ENCODE data around the gene PCDHGA8.

Gene PCDHGA8

DNA sequence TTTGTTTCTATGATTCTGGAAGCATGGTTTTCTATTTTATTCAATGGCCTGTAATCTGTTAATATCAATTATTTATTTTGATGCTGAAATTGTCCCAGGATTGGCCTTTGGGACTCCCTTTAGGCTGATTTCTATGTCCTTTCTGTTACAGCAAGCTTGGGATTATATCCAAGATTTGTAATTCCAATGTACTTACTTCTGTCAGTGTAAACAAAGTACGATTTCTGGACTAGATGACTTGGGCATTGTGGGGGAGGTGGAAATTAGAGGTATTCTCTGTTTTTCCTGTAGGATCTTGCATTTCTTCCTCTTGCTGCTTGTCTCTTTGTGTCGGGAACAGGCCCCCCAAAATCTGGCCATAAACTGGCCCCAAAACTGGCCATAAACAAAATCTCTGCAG lies 41.6 kb downstream of the PCDHGA8 start:
- DNase-seq = no peak

DNA sequence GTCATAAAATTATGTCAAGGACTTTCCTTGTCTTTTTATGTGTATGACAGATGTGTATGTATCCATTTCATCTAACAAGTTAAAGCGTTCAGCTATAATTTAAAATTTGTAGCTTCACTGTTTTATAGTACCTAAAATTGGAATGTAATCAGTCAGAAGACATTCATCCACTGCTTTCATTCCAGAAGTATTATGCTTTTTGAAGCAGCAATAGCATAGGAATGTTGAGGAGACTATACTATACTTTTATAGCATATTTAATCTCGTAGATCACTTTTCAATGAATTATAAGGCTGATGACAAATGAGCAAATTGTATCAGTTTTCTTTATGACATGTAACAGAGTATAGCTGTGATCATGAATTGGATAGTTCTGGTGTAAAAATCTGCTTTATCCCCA lies 44.8 kb downstream of the PCDHGA8 start:
- no peak for DNase-seq

DNA sequence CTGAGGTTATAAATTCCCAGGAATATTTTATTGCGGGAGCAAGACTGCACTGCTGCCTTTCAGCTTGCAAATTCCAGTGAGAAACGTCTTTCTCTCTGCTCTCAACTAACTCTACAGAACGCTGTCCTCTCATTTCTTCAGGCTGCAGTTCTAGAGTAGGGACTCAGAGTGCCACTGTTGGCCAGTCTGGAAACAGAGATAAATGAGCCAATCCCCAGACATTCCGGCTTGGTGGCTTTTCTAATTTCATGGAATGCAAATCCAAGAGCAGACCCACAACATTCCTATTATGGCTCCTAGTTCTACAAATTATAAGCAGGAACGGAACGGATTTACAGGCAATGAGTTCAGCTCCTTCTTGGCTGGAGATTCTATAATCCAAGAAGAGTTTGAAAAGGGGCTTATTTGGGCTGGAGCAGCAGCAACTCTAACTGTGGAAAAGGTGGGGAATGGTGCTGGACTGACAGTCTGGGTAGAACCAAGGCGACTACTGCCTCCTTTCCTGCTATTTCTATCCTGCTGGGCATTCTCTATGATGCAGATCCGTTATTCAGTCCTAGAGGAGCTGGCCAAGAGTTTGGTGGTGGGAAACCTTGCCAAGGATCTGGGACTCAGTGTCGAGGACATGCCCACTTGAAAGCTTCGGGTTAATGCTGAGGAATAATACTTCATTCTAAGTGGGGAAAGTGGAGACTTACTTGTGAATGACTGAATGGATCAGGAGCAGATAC lies 47.1 kb downstream of the PCDHGA8 start:
- DNase-seq = no peak

DNA sequence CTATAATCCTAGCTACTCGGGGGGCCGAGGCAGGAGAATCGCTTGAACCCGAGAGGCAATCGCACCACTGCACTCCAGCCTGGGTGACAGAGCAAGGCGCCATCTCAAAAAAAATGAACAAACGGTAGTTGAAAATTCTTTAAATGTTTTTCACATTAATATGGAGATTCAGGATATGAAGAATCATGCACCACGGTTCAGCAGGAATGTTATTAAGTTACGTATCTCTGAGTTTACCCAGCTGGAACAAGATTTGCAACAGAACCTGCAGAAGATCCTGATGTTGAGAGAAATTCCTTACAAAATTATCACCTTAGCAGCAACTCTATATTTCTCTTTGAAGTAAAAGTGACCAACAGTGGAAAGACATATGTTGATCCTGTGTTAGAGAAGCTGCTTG lies 47.9 kb downstream of the PCDHGA8 start:
- DNase-seq = no peak

DNA sequence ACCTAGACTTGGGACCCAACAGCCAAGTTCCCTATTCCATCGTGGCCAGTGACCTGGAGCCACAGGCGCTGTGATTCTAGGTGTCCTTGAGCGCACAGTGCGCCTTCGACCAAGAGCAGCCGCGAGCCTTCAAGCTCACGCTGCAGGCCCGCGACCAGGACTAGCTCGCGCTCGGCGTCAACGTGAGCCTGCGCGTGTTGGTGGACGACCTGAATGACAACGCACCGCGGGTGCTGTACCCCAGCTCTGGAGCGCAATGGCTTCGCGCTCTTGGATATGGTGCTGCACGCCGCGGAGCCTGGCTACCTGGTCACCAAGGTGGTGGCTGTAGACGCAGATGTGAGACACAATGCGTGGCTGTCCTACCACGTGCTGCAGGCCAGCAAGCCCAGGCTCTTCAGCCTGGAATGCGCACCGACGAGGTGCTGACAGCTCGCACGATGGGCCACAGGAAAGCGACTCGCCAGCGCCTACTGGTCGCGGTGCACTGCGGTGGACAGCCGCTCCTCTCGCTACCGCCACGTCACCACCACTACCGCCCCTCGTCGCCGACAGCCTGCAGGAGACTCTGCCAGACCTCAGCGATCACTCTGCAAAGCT lies 49.2 kb downstream of the PCDHGA8 start:
- no peak for DNase-seq

All from activated CD8-positive, alpha-beta memory T cell treated with anti-CD3 and anti-CD28 coated beads for 24 hours (primary cell).